H1 (cell line): ENCODE results near the gene SPATA4. TPM values are rescaled to one million over a fixed set of nuclear protein-coding genes. Genes with fewer than 3 reads are reported as not detected.

Source experiments
- EZH2 ChIP-seq: fragments of 200-600 bp; sonication (generic); IDR thresholded peaks from 2 replicates; pipeline ENCODE4 v1.7.1; 2012; ENCODE audit warnings: low read depth, mild to moderate bottlenecking, moderate library complexity, low read length, inconsistent platforms; ENCODE audit not compliant: severe bottlenecking
- KDM1A ChIP-seq: fragments of 200-600, 300-600 bp; sonication (generic); IDR thresholded peaks from 2 replicates; pipeline ENCODE4 v1.7.1; 2016; ENCODE audit warnings: mild to moderate bottlenecking, low read length, borderline replicate concordance
- MAFK ChIP-seq: IDR thresholded peaks from 2 replicates; pipeline ENCODE4 v1.6.1; 2012; ENCODE audit warnings: low read depth, mild to moderate bottlenecking, improper control_type of control experiment, low read length
- POLR2AphosphoS5 ChIP-seq: IDR thresholded peaks from 2 replicates; pipeline ENCODE4 v1.6.1; 2011; ENCODE audit warnings: low read depth, low read length
- RFX5 ChIP-seq: IDR thresholded peaks from 2 replicates; pipeline ENCODE4 v1.6.1; 2011; ENCODE audit warnings: low read depth, low read length, improper control_type of control experiment, borderline replicate concordance
- SIX5 ChIP-seq: IDR thresholded peaks from 2 replicates; pipeline ENCODE4 v1.6.1; 2011; ENCODE audit warnings: mild to moderate bottlenecking, low read depth, low read length
- polyA plus RNA-seq, 7 experiments: library from polyadenylated mRNA; depleted of rRNA in 3 of 7; stranded (reverse) in 5 of 7; unstranded in 2 of 7; fragments of >200 nt in 5 of 7; fragments of 200-250 nt in 2 of 7; gene quantifications; 1 replicate in 5 of 7; 2 replicates in 1 of 7; 4 replicates in 1 of 7; pipeline versions ENCODE4 v1.2.1 to v1.2.3, GENCODE V29; 2011 to 2013; ENCODE audit warnings: missing spikeins in 2 of 7, mixed read lengths in 2 of 7
- total RNA-seq: library from RNA; stranded (reverse); fragmentation: NEBNext Ultra II Directional; extraction: Animal tissue kit (Norgen Biotek cat#: 25700); gene quantifications from 2 replicates; pipeline ENCODE4 v1.2.1, GENCODE V29; 2021

The SPATA4 gene
- total and polyA plus RNA-seq, 2 of the 8 experiments (the other 6 are each of a cell fraction or from before 2014, with no cell fraction given) = not detected

DNA sequence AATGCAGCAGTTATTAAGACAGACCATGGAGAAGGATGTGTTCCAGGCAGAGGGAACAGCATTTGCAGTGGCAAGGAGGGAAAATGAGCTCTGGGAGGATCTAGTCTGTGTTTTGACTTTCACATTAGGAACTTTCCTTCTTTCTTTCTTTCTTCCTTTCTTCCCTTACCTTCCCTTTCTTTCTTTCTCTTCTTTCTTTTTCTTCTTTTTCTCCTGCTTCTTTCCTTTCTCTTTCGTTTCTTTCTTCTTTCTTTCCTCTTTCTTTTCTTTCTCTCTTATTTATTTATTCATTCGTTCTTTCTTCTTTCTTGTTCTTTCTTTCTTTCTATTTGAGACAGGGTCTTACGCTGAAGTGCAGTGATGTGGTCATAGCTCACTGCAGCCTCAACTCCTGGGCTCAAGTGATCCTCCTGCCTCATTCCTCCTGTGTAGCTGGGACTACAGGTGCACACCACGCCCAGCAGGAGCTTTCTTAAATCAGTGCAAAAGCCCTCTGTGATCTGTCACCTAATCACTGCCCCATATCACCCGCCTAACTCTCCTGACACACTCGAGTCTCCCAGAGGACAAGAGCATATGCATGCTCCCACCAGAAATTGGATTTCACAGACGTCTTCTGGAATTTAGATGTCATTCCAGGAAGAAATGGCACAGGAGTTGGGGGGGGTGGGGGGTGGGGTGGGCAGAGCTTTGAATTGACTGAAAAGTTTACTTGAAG, 15.4 kb upstream of the SPATA4 start (continued):
- TF ChIP-seq MAFK = no peak
- TF ChIP-seq SIX5 = no peak
- TF ChIP-seq KDM1A = no peak
- no peak for TF ChIP-seq EZH2
- TF ChIP-seq RFX5 = no peak
- TF ChIP-seq POLR2AphosphoS5 = no peak
